ENCODE data around the gene RYR3. TPM values are rescaled to one million over a fixed set of nuclear protein-coding genes. Genes with fewer than 3 reads are reported as not detected.

RYR3 gene
- total RNA-seq, 1 donor from 2014 or later, result 0.32 TPM

- H3K4me3 ChIP-seq, result no peak overlapping the region
- H3K4me1 ChIP-seq, result no peaks in the 10 kb centered on the region
- intact Hi-C loops (cut with DNase I), result no loop called here
- TF ChIP-seq CTCF (IDR thresholded peaks at IDR 0.05), result no peak
- no peak for DNase-seq
- no peak overlapping the region for H3K27ac ChIP-seq
- no peaks in the 10 kb centered on the region for H3K36me3 ChIP-seq
- no peaks in the 10 kb centered on the region for H3K9me3 ChIP-seq
- ATAC-seq, result no peak
- H3K27me3 ChIP-seq (ENCODE audit: low read depth), result no peaks in the 10 kb centered on the region
These were observed 561.8 kb downstream of the RYR3 start for GRCh38 chr15:33872416-33873106.

GRCh38 chr15:33874156-33874555 is 563.4 kb downstream of the RYR3 start:
- no peaks in the 10 kb centered on the region for H3K36me3 ChIP-seq
- no peak for DNase-seq
- intact Hi-C loops (cut with DNase I), result no loop called here
- no peak for ATAC-seq
- no peak overlapping the region for H3K27ac ChIP-seq
- no peak overlapping the region for H3K4me3 ChIP-seq
- H3K4me1 ChIP-seq, result no peaks in the 10 kb centered on the region
- TF ChIP-seq CTCF (IDR thresholded peaks at IDR 0.05), result no peak
- no peaks in the 10 kb centered on the region for H3K27me3 ChIP-seq (ENCODE audit: low read depth)
- H3K9me3 ChIP-seq, result no peaks in the 10 kb centered on the region

- no peaks in the 10 kb centered on the region for H3K27me3 ChIP-seq (ENCODE audit: low read depth)
- intact Hi-C loops (cut with DNase I), result no loop called here
- no peak overlapping the region for H3K4me3 ChIP-seq
- no peak for DNase-seq
- no peak for ATAC-seq
- no peaks in the 10 kb centered on the region for H3K9me3 ChIP-seq
- H3K36me3 ChIP-seq, result no peaks in the 10 kb centered on the region
- H3K4me1 ChIP-seq, result no peaks in the 10 kb centered on the region
- no peak overlapping the region for H3K27ac ChIP-seq
- TF ChIP-seq CTCF (IDR thresholded peaks at IDR 0.05), result no peak
These were observed 572.2 kb downstream of the RYR3 start for GRCh38 chr15:33882921-33883320.

- H3K9me3 ChIP-seq, result no peaks in the 10 kb centered on the region
- DNase-seq (no peak), ATAC-seq (no peak)
- intact Hi-C loops (cut with DNase I), result no loop called here
- no peak for TF ChIP-seq CTCF (IDR thresholded peaks at IDR 0.05)
- H3K4me3 ChIP-seq, result no peak overlapping the region
- H3K27me3 ChIP-seq (ENCODE audit: low read depth), result no peaks in the 10 kb centered on the region
- no peaks in the 10 kb centered on the region for H3K4me1 ChIP-seq
- H3K27ac ChIP-seq, result no peak overlapping the region
- no peaks in the 10 kb centered on the region for H3K36me3 ChIP-seq
These were observed 577.4 kb downstream of the RYR3 start for GRCh38 chr15:33888176-33888575.

GRCh38 chr15:33894193-33894592 is 583.4 kb downstream of the RYR3 start:
- H3K36me3 ChIP-seq, result no peaks in the 10 kb centered on the region
- DNase-seq (no peak), ATAC-seq (no peak)
- H3K9me3 ChIP-seq, result no peaks in the 10 kb centered on the region
- intact Hi-C loops (cut with DNase I), result no loop called here
- no peak for TF ChIP-seq CTCF (IDR thresholded peaks at IDR 0.05)
- H3K27ac ChIP-seq, result no peak overlapping the region
- no peaks in the 10 kb centered on the region for H3K4me1 ChIP-seq
- no peak overlapping the region for H3K4me3 ChIP-seq
- no peaks in the 10 kb centered on the region for H3K27me3 ChIP-seq (ENCODE audit: low read depth)
